Activated B cell treated with CpG ODN at 0.5 μM for 24 hours (primary cell): ENCODE measurements around the gene TMX2. TPM values are rescaled to one million over a fixed set of nuclear protein-coding genes. Genes with fewer than 3 reads are reported as not detected.

Experiments
- ATAC-seq: fragments of 200-7000 bp; cut with Tn5 transposase; one replicate; pipeline ENCODE4 v1.10.0; 2021; ENCODE audit warnings: low read depth, mild to moderate bottlenecking, moderate library complexity
- CTCF ChIA-PET: fragments of 350-600 bp; sonication (Branson Sonifier 250); formaldehyde crosslinking; loops from one replicate; lab custom pipeline; 2021; ENCODE audit warnings: antibody characterized with exemption; lab: Charles Lee
- POLR2A ChIA-PET: fragments of 350-600 bp; sonication (Branson Sonifier 250); formaldehyde crosslinking; loops from one replicate; lab custom pipeline; 2021; ENCODE audit warnings: antibody characterized with exemption; lab: Charles Lee
- DNase-seq: peaks from one replicate; pipeline ENCODE4 v3.0.0; 2022
- H3K27ac Mint-ChIP-seq: one replicate; pipeline ENCODE4 v1.8.0; 2020; ENCODE audit warnings: mixed read lengths
- H3K27me3 Mint-ChIP-seq: one replicate; pipeline ENCODE4 v1.8.0; 2021; ENCODE audit warnings: mixed read lengths
- H3K36me3 Mint-ChIP-seq: one replicate; pipeline ENCODE4 v1.8.0; 2021; ENCODE audit warnings: low read depth, mixed read lengths
- H3K4me1 Mint-ChIP-seq: one replicate; pipeline ENCODE4 v1.8.0; 2021; ENCODE audit warnings: mixed read lengths
- H3K4me3 Mint-ChIP-seq: one replicate; pipeline ENCODE4 v1.8.0; 2020; ENCODE audit warnings: mild to moderate bottlenecking, mixed read lengths
- H3K9me3 Mint-ChIP-seq: one replicate; pipeline ENCODE4 v1.8.0; 2020; ENCODE audit warnings: mixed read lengths
- CTCF ChIP-seq: fragments of 200-600 bp; IDR thresholded peaks from one replicate; pipeline ENCODE4 v1.8.0; 2022; ENCODE audit warnings: antibody characterized with exemption, mild to moderate bottlenecking
- intact Hi-C: fragments of 100-400 bp; cut with micrococcal nuclease; formaldehyde crosslinking; loops from one replicate; pipeline ENCODE4 v1.15.1; 2024
- total RNA-seq: library from RNA; stranded (reverse); gene quantifications from 2 replicates; pipeline ENCODE4 v1.2.3, GENCODE V29; 2022

Gene TMX2
- total RNA-seq, 1 donor from 2014 or later = 53.2 TPM

- Mint-ChIP-seq H3K9me3 (no peaks in the 10 kb centered on the region), H3K36me3 (peaks cover 83% of the 10 kb centered on the region), H3K27ac (peak overlapping the region; percentile 98), H3K4me1 (peaks cover 32% of the 10 kb centered on the region), H3K27me3 (no peaks in the 10 kb centered on the region), H3K4me3 (peak overlapping the region; percentile 96)
- DNase-seq (no peak), ATAC-seq (no peak)
- ChIA-PET POLR2A (interaction anchor here (0.7 to 2.9 kb wide), 21 partner anchors 8 to 836 kb away, joined by 3 to 62 read pairs (median 6); partner anchors contain the start of genes BTBD18, CTNND1, MED19 and TMX2), CTCF (interaction anchor here (0.5 to 3.8 kb wide), 4 partner anchors 9 to 58 kb away, joined by 3 to 21 read pairs (median 8); partner anchors contain the start of genes BTBD18, MED19 and TMX2)
- intact Hi-C loops = loop anchor here (1.0 to 5.0 kb wide), 2 partner anchors 13 to 405 kb away; partner anchors contain the start of genes P2RX3 and SSRP1
- TF ChIP-seq CTCF = no peak
Measured at GRCh38 chr11:57742087-57742452, 29.7 kb downstream of the TMX2 start.

- H3K27me3 Mint-ChIP-seq = no peaks in the 10 kb centered on the region
- no peaks in the 10 kb centered on the region for H3K9me3 Mint-ChIP-seq
- intact Hi-C loops = loop anchor here (5.0 kb wide), 1 partner anchor 407 kb away; the partner anchor contains the start of genes P2RX3 and SSRP1
- peaks cover 70% of the 10 kb centered on the region for H3K36me3 Mint-ChIP-seq
- peak overlapping the region; percentile 35 for H3K4me3 Mint-ChIP-seq
- no peak overlapping the region for H3K27ac Mint-ChIP-seq
- DNase-seq = no peak
- CTCF ChIA-PET = interaction anchor here (2.6 kb wide), 1 partner anchor 56 kb away, joined by 13 read pairs; no protein-coding TSS in a partner anchor
- TF ChIP-seq CTCF = no peak
- peaks cover 34% of the 10 kb centered on the region for H3K4me1 Mint-ChIP-seq
- no peak for ATAC-seq
- POLR2A ChIA-PET = interaction anchor here (0.8 to 1.0 kb wide), 3 partner anchors 32 to 56 kb away, joined by 3 to 5 read pairs (median 4); partner anchors contain the start of genes MED19 and TMX2
Measured at GRCh38 chr11:57744357-57744756, 32.0 kb downstream of the TMX2 start.

GRCh38 chr11:57745206-57745605 is 32.8 kb downstream of the TMX2 start:
- H3K27ac Mint-ChIP-seq = peak overlapping the region; percentile 56
- CTCF ChIA-PET = interaction anchor here (2.6 kb wide), 1 partner anchor 55 kb away, joined by 13 read pairs; no protein-coding TSS in a partner anchor
- DNase-seq = no peak
- ATAC-seq = no peak
- H3K27me3 Mint-ChIP-seq = no peaks in the 10 kb centered on the region
- H3K9me3 Mint-ChIP-seq = no peaks in the 10 kb centered on the region
- H3K4me1 Mint-ChIP-seq = peaks cover 34% of the 10 kb centered on the region
- H3K4me3 Mint-ChIP-seq = no peak overlapping the region
- no peak for TF ChIP-seq CTCF
- peaks cover 64% of the 10 kb centered on the region for H3K36me3 Mint-ChIP-seq
- intact Hi-C loops = no loop called here
- POLR2A ChIA-PET = interaction anchor here (0.5 to 0.9 kb wide), 6 partner anchors 40 to 408 kb away, joined by 3 to 5 read pairs (median 4); no protein-coding TSS in a partner anchor

- peak overlapping the region; percentile 75 for H3K27ac Mint-ChIP-seq
- POLR2A ChIA-PET = interaction anchor here (0.5 to 1.3 kb wide), 5 partner anchors 20 to 106 kb away, joined by 3 to 7 read pairs (median 3); no protein-coding TSS in a partner anchor
Measured at GRCh38 chr11:57746920-57747319, 34.5 kb downstream of the TMX2 start.

More at GRCh38 chr11:57746920-57747319, 34.5 kb downstream of the TMX2 start:
- no peak for DNase-seq
- intact Hi-C loops = no loop called here
- peaks cover 57% of the 10 kb centered on the region for H3K36me3 Mint-ChIP-seq
- ATAC-seq = no peak
- CTCF ChIA-PET = interaction anchor here (0.6 to 6.2 kb wide), 3 partner anchors 54 to 421 kb away, joined by 3 to 133 read pairs (median 3); no protein-coding TSS in a partner anchor
- TF ChIP-seq CTCF = no peak
- H3K9me3 Mint-ChIP-seq = no peaks in the 10 kb centered on the region
- H3K4me1 Mint-ChIP-seq = peaks cover 31% of the 10 kb centered on the region
- no peak overlapping the region for H3K4me3 Mint-ChIP-seq
- H3K27me3 Mint-ChIP-seq = no peaks in the 10 kb centered on the region
